ENCODE measurements around the gene ANKRD27. TPM values are rescaled to one million over a fixed set of nuclear protein-coding genes. Genes with fewer than 3 reads are reported as not detected.
"Not testable (repeated sequence)": the region's sequence is repeated elsewhere in the genome, so short reads cannot be mapped to it uniquely, and the experiment has no call there.

Gene ANKRD27
- total RNA-seq, 2 donors from 2014 or later, result 18.8 to 22.4 TPM

- peaks cover 0 to 7% of the 10 kb centered on the region in 2 donors for H3K4me1 ChIP-seq
Observed at GRCh38 chr19:32661318-32661717, 13.7 kb downstream of the ANKRD27 start.

GRCh38 chr19:32658527-32658926 is 16.5 kb downstream of the ANKRD27 start:
- Histone ChIP-seq H3K36me3 (peaks cover 42% of the 10 kb centered on the region), H3K27ac (no peak overlapping the region), H3K4me3 (no peak overlapping the region), H3K9me3 (no peaks in the 10 kb centered on the region), H3K4me1 (peaks cover 0 to 2% of the 10 kb centered on the region in 2 donors), H3K27me3 (no peaks in the 10 kb centered on the region)
- no peak for DNase-seq (ENCODE audit: low spot score)
- no peak for TF ChIP-seq CTCF (IDR thresholded peaks at IDR 0.05)

More at GRCh38 chr19:32661318-32661717, 13.7 kb downstream of the ANKRD27 start:
- H3K4me3 ChIP-seq, result no peak overlapping the region
- no peaks in the 10 kb centered on the region for H3K27me3 ChIP-seq
- no peak for TF ChIP-seq CTCF (IDR thresholded peaks at IDR 0.05)
- H3K9me3 ChIP-seq, result no peaks in the 10 kb centered on the region
- H3K27ac ChIP-seq, result no peak overlapping the region
- DNase-seq (ENCODE audit: low spot score), result no peak
- peaks cover 21% of the 10 kb centered on the region for H3K36me3 ChIP-seq

GRCh38 chr19:32658075-32658474 is 16.9 kb downstream of the ANKRD27 start:
- H3K27me3 ChIP-seq, result no peaks in the 10 kb centered on the region
- no peak for TF ChIP-seq CTCF (IDR thresholded peaks at IDR 0.05)
- no peaks in the 10 kb centered on the region for H3K9me3 ChIP-seq
- H3K4me1 ChIP-seq, result peaks cover 0 to 7% of the 10 kb centered on the region in 2 donors
- no peak for DNase-seq (ENCODE audit: low spot score)
- H3K36me3 ChIP-seq, result peaks cover 42% of the 10 kb centered on the region
- no peak overlapping the region for H3K4me3 ChIP-seq
- no peak overlapping the region for H3K27ac ChIP-seq

DNA sequence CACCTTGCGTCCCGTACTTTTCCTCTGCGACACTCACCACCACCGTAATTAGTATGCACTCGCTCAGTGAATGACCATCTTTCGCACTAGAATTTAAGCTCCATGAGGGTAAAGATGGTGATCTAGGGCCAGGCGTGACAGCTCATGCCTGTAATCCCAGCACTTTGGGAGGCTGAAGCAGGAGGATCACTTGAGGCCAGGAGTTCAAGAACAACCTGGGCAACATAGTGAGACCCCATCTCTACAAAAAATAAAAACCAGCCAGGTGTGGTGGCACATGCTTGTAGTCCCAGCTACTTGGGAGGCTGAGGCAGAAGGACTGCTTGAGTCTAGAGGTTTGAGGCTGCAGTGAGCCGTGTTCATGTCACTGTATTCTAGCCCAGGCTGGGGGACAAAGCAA is 18.6 kb downstream of the ANKRD27 start:
- Histone ChIP-seq H3K4me1 (peaks cover 0 to 24% of the 10 kb centered on the region in 2 donors), H3K36me3 (peaks cover 42% of the 10 kb centered on the region)
- not testable (repeated sequence) for H3K27me3 ChIP-seq; H3K9me3 ChIP-seq; H3K27ac ChIP-seq; H3K4me3 ChIP-seq; DNase-seq (ENCODE audit: low spot score)

DNA sequence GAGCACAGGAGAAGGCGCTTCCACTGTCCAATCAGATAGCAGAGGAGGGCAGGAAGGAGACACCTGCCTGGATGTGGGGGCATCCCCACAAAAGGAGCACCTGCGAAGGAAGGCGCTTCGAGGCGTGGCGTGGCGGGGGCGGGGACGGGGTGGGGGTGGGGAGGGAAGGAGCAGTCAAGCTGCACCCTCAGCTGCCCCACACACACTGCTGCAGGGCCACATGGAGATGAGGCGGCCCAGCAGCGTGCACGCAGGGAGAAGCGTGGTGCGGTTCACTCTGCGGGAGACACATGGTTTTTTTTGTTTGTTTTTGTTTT is 21.4 kb downstream of the ANKRD27 start:
- DNase-seq (ENCODE audit: low spot score), result no peak
- H3K9me3 ChIP-seq, result no peaks in the 10 kb centered on the region
- H3K27ac ChIP-seq, result peak overlapping the region; percentile 66 to 87
- H3K36me3 ChIP-seq, result peaks cover 47% of the 10 kb centered on the region
- no peaks in the 10 kb centered on the region for H3K27me3 ChIP-seq
- TF ChIP-seq CTCF (IDR thresholded peaks at IDR 0.05), result no peak
- no peak overlapping the region for H3K4me3 ChIP-seq
- peaks cover 0 to 37% of the 10 kb centered on the region in 2 donors for H3K4me1 ChIP-seq

DNA sequence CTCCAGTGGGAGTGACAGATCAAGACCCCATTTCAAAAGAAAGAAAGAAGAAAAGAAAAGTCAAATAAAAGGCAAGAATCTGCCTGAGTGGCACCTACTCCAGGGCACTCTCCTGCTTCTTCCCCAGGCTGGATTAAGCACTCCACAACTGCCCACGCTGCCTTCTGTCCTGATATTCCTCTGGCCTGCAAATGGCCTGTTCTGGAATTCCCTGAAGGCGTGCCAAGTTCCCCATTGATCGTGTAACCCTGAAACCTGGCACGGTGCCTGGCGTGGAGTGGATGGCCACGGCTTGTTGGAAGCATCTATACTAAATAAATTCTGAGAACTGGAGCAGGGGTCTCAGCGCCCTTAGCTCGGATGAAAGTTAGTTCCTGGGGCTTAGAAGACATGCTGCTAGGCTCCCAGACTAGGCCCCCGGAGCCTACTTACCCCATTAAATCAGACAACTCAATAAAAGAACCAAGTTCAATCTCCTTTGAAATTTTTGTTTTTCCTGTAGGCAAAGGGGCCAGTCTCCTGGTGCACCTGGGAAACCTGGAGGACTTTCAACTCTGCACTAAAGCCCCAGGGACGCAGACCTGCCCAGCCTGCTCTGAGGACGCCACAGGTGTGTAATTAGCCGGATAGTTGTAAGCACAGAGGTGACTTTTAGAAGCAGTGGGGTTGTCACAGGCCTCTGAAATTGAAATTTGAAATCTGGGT is 21.9 kb downstream of the ANKRD27 start:
- H3K27me3 ChIP-seq, result no peaks in the 10 kb centered on the region
- peaks cover 0 to 37% of the 10 kb centered on the region in 2 donors for H3K4me1 ChIP-seq
- DNase-seq (ENCODE audit: low spot score), result peak; percentile 68
- no peak overlapping the region for H3K4me3 ChIP-seq
- TF ChIP-seq CTCF (IDR thresholded peaks at IDR 0.05), result no peak
- H3K36me3 ChIP-seq, result peaks cover 46% of the 10 kb centered on the region
- no peaks in the 10 kb centered on the region for H3K9me3 ChIP-seq
- H3K27ac ChIP-seq, result peak overlapping the region; percentile 66 to 87

GRCh38 chr19:32652331-32652730 is 22.6 kb downstream of the ANKRD27 start:
- H3K4me3 ChIP-seq; H3K27me3 ChIP-seq; DNase-seq (ENCODE audit: low spot score); H3K9me3 ChIP-seq: not testable (repeated sequence)
- Histone ChIP-seq H3K27ac (peak overlapping the region; percentile 66 to 87), H3K4me1 (peaks cover 0 to 37% of the 10 kb centered on the region in 2 donors), H3K36me3 (peaks cover 46% of the 10 kb centered on the region)
